ENCODE data around the gene SEZ6.
A peak's percentile ranks its signal among the peaks of the same experiment; 100 is the strongest.
"Not testable (repeated sequence)": the region's sequence is repeated elsewhere in the genome, so short reads cannot be mapped to it uniquely, and the experiment has no call there.

SEZ6 gene

DNA sequence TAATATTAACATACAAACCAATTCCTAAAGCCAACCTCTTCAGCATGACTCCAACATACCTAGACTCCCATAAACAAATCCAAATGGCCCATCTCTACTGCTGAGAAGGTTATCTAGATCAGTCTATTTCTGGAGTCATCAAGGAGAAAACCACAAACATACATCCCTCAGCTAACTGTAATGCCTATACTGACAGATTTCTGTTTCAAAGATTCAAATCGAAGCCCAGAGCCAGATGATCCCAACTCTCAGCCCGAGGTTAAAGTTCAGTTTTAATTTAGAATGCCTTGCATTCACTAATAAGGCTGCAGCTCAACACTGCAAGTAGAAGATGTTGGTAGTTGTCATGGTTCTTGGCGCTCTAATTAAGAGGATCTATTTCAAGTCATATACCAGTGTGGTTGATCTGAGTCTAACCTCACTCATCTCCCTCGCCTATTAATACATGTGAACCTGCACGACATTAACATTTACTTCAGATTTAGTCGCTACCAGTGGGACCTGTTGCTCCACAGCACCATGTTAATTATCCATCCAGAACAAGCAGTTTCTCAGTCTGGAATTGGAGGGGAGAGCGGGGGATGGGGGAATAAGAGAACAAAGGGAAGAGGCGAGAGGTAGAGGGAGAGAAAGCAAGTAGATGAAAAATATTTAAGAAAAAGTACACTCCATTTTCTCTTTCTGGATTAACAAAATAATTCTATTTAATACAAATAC, 69.9 kb downstream of the SEZ6 start:
- no peak for DNase-seq (ENCODE audit: low spot score)

GRCh38 chr17:28934508-28934907, 71.3 kb downstream of the SEZ6 start:
- DNase-seq (ENCODE audit: low spot score), result not testable (repeated sequence)

DNA sequence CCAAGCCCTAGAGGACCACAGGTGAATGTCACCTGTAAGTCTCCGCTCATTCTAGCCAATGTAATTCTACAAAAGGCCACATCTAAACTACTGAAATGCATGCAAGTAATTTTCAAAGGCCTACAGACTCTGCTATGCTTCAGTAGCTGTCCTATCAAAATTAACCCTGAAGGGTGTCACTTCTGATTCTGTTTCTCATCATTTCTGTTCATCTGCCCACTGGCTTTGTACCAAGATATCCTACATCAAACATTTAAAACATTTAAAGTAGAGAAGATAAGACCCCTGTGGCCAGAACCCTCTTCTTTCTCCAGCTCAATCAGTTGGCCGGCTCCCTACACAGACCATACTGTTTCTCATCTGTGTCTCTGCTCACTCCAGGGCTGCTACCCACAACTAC, 76.0 kb downstream of the SEZ6 start:
- DNase-seq (ENCODE audit: low spot score), result no peak

GRCh38 chr17:28928061-28928460, 77.8 kb downstream of the SEZ6 start:
- peak; percentile 51 for DNase-seq (ENCODE audit: low spot score)

DNA sequence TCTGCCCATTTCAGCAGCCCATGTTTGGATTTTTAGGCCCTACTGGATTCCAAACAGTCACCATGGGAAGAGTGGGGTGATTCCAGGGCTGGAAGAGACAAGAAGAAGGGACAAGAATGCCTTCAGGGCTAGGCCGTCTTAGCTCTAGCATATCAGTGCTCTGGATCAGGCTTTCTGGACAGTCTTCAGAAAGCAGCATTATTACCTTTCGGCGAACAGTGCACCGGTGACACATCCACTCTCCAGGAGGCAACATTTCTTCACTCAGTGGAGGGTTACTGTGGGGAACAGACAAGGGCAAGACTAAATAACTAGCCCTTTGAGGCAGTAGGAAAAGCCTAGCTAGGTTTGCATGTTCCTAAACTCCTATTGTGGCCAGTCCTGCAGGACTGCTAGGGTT, 79.0 kb downstream of the SEZ6 start:
- DNase-seq (ENCODE audit: low spot score), result no peak

DNA sequence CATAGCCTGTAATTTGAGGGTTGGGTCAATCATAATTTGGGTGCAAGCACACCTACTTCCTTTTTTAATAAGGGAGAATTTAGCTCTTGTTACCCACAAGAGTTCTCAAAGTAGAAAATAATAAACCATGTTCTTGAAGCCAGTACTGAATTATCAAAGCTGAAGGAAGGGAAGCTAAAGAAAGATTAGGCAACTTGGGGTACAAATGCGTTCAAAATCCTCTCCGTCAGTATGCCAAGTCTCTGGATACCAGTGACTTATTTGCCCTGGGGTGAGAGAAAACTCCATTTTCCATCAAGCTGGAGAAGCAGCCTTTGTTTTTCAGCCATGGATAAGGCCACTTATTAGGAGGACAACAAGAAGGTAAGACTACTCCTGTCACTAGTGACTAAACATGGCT, 79.5 kb downstream of the SEZ6 start:
- no peak for DNase-seq (ENCODE audit: low spot score)

- DNase-seq (ENCODE audit: low spot score), result peak; percentile 84
These were observed 79.9 kb downstream of the SEZ6 start for GRCh38 chr17:28925912-28926365.

DNA sequence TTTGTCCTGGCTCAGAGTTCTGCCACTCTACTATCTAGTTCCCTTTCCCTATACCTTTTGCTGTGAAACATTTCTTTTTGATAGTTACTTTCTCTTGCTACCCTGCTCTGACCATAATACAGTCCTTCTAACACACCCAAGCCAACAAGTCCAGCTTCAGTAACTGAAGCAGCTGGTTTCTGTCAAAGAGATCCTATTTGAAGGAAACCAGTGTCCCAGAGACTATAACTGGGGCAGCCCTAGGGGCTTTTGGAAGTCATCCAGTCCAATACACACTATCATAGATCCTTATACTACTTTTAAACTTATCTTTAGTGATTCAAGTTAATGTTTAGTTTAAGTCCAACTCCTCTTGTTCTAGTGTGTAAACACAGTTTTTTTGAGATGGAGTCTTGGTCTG, 85.6 kb downstream of the SEZ6 start:
- no peak for DNase-seq (ENCODE audit: low spot score)

DNA sequence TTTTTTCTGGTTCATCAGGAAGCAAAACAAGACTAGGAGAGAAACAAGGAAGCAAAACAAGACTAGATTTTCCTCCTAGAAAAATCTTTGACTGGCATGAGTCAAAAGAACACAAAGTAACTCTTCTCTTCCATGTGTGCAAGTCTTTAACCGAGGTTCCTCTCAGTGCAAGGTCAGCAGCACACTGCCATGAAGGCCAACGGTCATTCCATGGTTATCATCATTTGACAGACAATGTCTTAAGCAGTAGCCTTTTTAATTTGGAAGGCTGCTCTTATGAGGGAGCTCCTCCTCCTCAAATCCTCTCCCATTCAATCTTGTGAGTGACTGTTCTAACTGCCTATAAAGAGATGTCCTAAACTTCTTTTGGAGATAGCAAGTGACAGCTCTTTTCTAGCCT, 87.5 kb downstream of the SEZ6 start:
- no peak for DNase-seq (ENCODE audit: low spot score)

DNA sequence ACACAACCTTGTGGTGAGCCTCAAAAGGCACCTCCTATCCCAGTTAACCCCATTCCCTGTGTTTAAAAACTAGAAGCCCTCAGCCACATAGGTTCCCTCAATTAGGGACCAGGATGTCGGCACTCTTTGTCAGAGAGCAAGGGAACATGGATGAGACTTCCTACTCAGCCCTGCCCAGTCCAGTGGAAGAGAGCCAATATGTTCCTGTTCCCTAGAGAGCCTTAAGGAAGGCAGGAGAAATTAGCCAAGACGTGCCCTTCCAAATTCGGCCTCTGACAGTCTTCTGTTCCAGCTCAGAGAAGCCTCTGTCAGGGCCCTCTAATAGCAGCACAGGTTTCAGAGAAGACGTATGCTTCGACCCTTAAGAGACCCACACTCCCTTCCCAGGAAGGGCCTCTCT, 88.4 kb downstream of the SEZ6 start:
- no peak for DNase-seq (ENCODE audit: low spot score)

- DNase-seq (ENCODE audit: low spot score), result no peak
These were observed 88.8 kb downstream of the SEZ6 start for GRCh38 chr17:28917029-28917428.

DNA sequence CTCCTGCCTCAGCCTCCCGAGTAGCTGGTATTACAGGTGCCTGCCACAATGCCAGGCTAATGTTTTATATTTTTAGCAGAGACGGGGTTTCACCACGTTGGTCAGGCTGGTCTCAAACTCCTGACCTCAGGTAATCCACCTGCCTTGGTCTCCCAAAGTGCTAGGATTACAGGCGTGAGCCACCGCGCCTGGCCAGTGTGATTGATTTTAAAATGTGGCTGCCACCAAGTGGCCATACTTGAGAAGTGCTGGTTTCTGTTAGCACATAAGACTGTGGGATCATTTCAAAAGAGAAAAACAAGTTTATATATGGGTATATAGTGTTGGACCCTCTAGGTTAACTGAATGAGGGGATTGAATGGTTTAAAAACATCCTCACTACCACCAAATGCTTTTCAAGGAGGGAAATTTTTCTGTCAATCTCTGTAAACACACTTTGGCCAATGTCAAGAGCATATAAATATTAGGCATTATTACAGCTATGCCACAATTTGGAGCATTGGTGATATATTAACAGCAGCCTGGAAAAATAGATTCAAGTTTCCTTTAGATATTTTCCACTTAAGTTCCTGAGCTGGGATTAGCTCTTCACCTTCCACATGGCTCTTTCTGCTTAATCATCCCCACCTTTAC, 89.4 kb downstream of the SEZ6 start:
- peak; percentile 53 for DNase-seq (ENCODE audit: low spot score)

DNA sequence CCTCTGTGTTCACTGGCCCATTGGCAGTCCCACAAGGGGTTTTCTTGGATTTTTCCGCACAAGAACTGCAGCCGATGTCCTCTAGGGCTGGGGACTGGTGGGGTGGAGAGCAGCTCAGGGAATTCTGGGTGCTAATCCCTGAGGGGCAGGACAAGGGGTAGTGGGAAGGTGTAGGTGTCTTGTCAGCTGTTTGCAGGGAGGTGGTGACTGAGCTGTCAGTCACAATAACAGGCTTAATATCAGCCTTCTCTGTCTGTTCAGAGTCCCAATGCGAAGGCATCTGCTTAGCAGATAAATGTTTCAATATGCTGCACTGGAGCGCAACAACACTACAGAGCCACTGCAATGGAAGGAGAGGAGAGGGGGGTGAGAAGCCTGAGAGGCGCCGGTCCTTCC, 92.9 kb downstream of the SEZ6 start:
- DNase-seq (ENCODE audit: low spot score), result no peak

DNA sequence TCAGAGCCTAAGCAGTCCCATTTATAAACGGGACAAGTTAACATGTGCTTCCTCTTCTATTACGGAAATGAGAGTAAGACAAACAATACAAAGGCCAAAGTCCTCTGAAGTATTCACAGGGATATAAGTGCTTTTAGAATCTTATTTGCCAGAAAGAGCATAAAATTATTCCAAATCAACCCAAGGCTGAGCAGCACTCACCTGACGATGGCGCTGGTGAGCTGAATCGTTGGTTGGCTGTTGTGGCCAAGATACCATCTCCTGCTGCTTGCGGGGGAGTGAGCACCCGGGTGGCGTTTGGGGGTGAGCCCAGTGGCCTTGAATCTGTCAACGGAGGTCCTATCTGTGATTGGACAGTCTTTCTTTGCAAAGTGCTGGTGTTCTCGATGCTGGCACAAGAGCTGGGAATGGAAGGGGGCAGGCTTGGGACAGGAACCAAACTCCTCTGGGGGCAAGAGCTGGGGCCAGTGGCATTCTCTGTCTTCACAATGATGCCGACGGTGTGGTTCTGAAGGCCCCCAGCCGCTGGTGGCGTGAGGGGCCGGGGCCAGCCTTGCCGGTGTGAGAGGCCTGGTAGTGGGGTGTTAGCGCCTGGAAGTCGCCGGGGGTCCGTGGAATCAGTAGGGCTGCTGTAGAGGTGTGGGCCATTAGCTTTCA, 93.4 kb downstream of the SEZ6 start:
- DNase-seq (ENCODE audit: low spot score), result no peak

- no peak for DNase-seq (ENCODE audit: low spot score)
These were observed 94.3 kb downstream of the SEZ6 start for GRCh38 chr17:28911411-28912045.

- DNase-seq (ENCODE audit: low spot score), result no peak
These were observed 95.3 kb downstream of the SEZ6 start for GRCh38 chr17:28910534-28910933.

DNA sequence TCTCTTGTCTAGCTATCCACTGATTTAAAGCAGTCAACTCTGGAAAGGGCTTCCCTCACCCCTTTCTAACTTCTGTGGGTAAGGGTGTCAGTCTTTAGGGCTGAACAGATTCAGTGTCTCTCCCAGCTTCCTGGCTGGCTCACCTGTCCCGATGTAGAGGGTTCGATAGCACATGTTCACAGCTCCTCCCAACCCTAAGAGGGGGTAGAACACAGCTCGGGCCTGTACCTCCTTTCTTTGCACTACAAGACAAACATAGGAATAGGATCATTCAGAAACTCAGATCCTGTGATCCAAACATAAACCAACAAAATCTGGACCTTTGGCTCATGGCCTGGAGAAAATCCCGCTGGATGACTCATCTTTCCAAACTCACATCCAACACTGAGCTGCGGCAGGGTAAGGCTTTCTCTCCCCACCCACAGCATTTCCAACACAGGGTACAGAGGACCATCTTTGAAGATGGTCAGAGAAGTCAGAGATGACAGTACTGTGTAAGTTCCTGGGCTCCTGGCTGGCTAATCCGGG, 97.1 kb downstream of the SEZ6 start:
- DNase-seq (ENCODE audit: low spot score), result no peak

GRCh38 chr17:28907709-28908475, 97.9 kb downstream of the SEZ6 start:
- no peak for DNase-seq (ENCODE audit: low spot score)

GRCh38 chr17:28906706-28907438, 99.0 kb downstream of the SEZ6 start:
- no peak for DNase-seq (ENCODE audit: low spot score)

DNA sequence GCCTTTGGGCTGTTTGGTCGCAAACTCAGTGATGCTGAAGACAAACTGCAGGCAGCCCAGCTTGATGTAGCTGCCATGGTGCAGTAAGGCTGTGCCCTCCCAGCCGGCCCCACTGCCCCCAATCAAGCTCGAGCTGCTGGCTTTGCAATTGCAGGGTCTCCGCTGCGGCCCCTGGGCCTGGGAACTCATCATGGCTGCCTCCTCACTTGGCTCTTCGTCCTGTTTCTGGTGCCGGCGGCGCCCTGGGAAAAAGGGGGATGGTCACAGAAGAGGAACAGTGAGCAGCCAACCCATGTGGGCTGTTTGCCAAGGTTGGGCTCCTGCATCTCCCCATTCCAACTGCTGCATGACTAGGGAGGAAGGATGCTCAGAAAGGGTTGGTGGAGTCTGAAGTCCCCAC, 99.6 kb downstream of the SEZ6 start:
- no peak for DNase-seq (ENCODE audit: low spot score)

Measured in CD4-positive, alpha-beta T cell treated with Interleukin-15 for 4 hours (primary cell).